Astrocyte (in vitro differentiated cells and primary cell): ENCODE measurements around the gene KRTAP8-1. TPM values are rescaled to one million over a fixed set of nuclear protein-coding genes. Genes with fewer than 3 reads are reported as not detected.

ENCODE experiments used
- DNase-seq: peaks from one replicate; pipeline ENCODE4 v3.0.0-alpha.2; 2010; ENCODE audit warnings: low read depth
- FAIRE-seq: peaks from 2 replicates; lab custom pipeline; 2011; peaks lifted over from hg19 to GRCh38; lab: Jason Lieb, UNC
- H2AFZ ChIP-seq: 2 replicates; pipeline ENCODE4 v1.6.0; 2012; ENCODE audit warnings: low read depth, low read length, inconsistent platforms
- H3K27ac ChIP-seq: 2 replicates; pipeline ENCODE4 v1.5.1; 2011; ENCODE audit warnings: low read depth, low read length, inconsistent platforms
- H3K27me3 ChIP-seq: 2 replicates; pipeline ENCODE4 v1.6.0; 2011; ENCODE audit warnings: low read length, inconsistent platforms; ENCODE audit not compliant: insufficient read depth
- H3K36me3 ChIP-seq: 2 replicates; pipeline ENCODE4 v1.5.1; 2011; ENCODE audit warnings: low read length, inconsistent platforms; ENCODE audit not compliant: insufficient read depth
- H3K4me1 ChIP-seq: 2 replicates; pipeline ENCODE4 v1.5.1; 2011; ENCODE audit warnings: low read length, inconsistent platforms; ENCODE audit not compliant: insufficient read depth
- H3K4me2 ChIP-seq: 2 replicates; pipeline ENCODE4 v1.6.0; 2012; ENCODE audit warnings: low read length, inconsistent platforms
- H3K4me3 ChIP-seq: 2 replicates; pipeline ENCODE4 v1.5.1; 2011; ENCODE audit warnings: low read depth, mild to moderate bottlenecking, low read length, inconsistent platforms; ENCODE audit not compliant: insufficient read depth
- H3K79me2 ChIP-seq: 2 replicates; pipeline ENCODE4 v1.6.0; 2012; ENCODE audit warnings: mild to moderate bottlenecking, low read length, inconsistent platforms; ENCODE audit not compliant: insufficient read depth
- H3K9ac ChIP-seq: 2 replicates; pipeline ENCODE4 v1.6.0; 2012; ENCODE audit warnings: mild to moderate bottlenecking, low read length, inconsistent platforms
- H3K9me3 ChIP-seq: 2 replicates; pipeline ENCODE4 v1.5.1; 2012; ENCODE audit warnings: low read depth, mild to moderate bottlenecking, low read length, inconsistent platforms; ENCODE audit not compliant: insufficient read depth
- H4K20me1 ChIP-seq: 2 replicates; pipeline ENCODE4 v1.6.0; 2012; ENCODE audit warnings: low read length, inconsistent platforms; ENCODE audit not compliant: insufficient read depth
- H3K27ac Mint-ChIP-seq: one replicate; pipeline ENCODE4 v1.8.0; 2021; ENCODE audit warnings: mild to moderate bottlenecking, mixed read lengths; ENCODE audit not compliant: unreplicated experiment
- H3K27me3 Mint-ChIP-seq: one replicate; pipeline ENCODE4 v1.8.0; 2021; ENCODE audit warnings: low read depth, mixed read lengths; ENCODE audit not compliant: unreplicated experiment
- H3K36me3 Mint-ChIP-seq: one replicate; pipeline ENCODE4 v1.8.0; 2021; ENCODE audit warnings: low read depth, mixed read lengths; ENCODE audit not compliant: unreplicated experiment
- H3K4me1 Mint-ChIP-seq: one replicate; pipeline ENCODE4 v1.8.0; 2021; ENCODE audit warnings: low read depth, mixed read lengths; ENCODE audit not compliant: unreplicated experiment
- H3K4me3 Mint-ChIP-seq: one replicate; pipeline ENCODE4 v1.8.0; 2021; ENCODE audit warnings: mild to moderate bottlenecking, moderate library complexity, mixed read lengths; ENCODE audit not compliant: unreplicated experiment
- H3K9me3 Mint-ChIP-seq: one replicate; pipeline ENCODE4 v1.8.0; 2021; ENCODE audit warnings: mild to moderate bottlenecking, mixed read lengths; ENCODE audit not compliant: unreplicated experiment
- CTCF ChIP-seq: IDR thresholded peaks from 2 replicates; pipeline ENCODE4 v1.5.1; 2011; ENCODE audit warnings: low read depth, mild to moderate bottlenecking, inconsistent platforms, low read length, moderate library complexity; ENCODE audit not compliant: insufficient read depth
- EZH2 ChIP-seq: IDR thresholded peaks from 2 replicates; pipeline ENCODE4 v1.6.1; 2012; ENCODE audit warnings: mild to moderate bottlenecking, low read length, inconsistent platforms; ENCODE audit not compliant: insufficient read depth
- total RNA-seq: library from RNA; stranded (reverse); gene quantifications from 2 replicates; pipeline ENCODE4 v1.2.1, GENCODE V29; 2021

The KRTAP8-1 gene
- total RNA-seq, 1 donor from 2014 or later = not detected

GRCh38 chr21:30779249-30779648 lies 33.8 kb downstream of the KRTAP8-1 start:
- H3K4me3 Mint-ChIP-seq = no peak overlapping the region
- Histone ChIP-seq H3K9me3 (peaks cover 3% of the 10 kb centered on the region), H3K27me3 (no peaks in the 10 kb centered on the region), H3K4me1 (no peaks in the 10 kb centered on the region), H3K79me2 (no peaks in the 10 kb centered on the region), H3K36me3 (no peaks in the 10 kb centered on the region), H3K4me3 (no peak overlapping the region), H4K20me1 (no peaks in the 10 kb centered on the region), H3K27ac (no peak overlapping the region), H3K9ac (no peak overlapping the region), H2AFZ (no peak overlapping the region), H3K4me2 (no peak overlapping the region)
- no peak for TF ChIP-seq CTCF
- TF ChIP-seq EZH2 = no peak
- H3K27ac Mint-ChIP-seq = no peak overlapping the region
- FAIRE-seq = no peak
- DNase-seq = no peak
- H3K36me3 Mint-ChIP-seq = no peaks in the 10 kb centered on the region
- H3K27me3 Mint-ChIP-seq = peaks cover 2% of the 10 kb centered on the region
- H3K9me3 Mint-ChIP-seq = no peaks in the 10 kb centered on the region
- H3K4me1 Mint-ChIP-seq = no peaks in the 10 kb centered on the region

- H3K36me3 ChIP-seq = no peaks in the 10 kb centered on the region
- Mint-ChIP-seq H3K27me3 (peaks cover 2% of the 10 kb centered on the region), H3K36me3 (no peaks in the 10 kb centered on the region), H3K9me3 (no peaks in the 10 kb centered on the region), H3K4me3 (no peak overlapping the region), H3K27ac (no peak overlapping the region), H3K4me1 (no peaks in the 10 kb centered on the region)
- no peaks in the 10 kb centered on the region for H3K4me1 ChIP-seq
- H3K4me2 ChIP-seq = no peak overlapping the region
- DNase-seq = no peak
- FAIRE-seq = no peak
- H4K20me1 ChIP-seq = no peaks in the 10 kb centered on the region
- TF ChIP-seq CTCF (no peak), EZH2 (no peak)
- no peaks in the 10 kb centered on the region for H3K79me2 ChIP-seq
- no peak overlapping the region for H3K9ac ChIP-seq
- no peak overlapping the region for H2AFZ ChIP-seq
- H3K9me3 ChIP-seq = no peaks in the 10 kb centered on the region
- no peaks in the 10 kb centered on the region for H3K27me3 ChIP-seq
- no peak overlapping the region for H3K4me3 ChIP-seq
- no peak overlapping the region for H3K27ac ChIP-seq
Measured at GRCh38 chr21:30769724-30770431, 43.2 kb downstream of the KRTAP8-1 start.

Other genes with a start within 250 kb of the KRTAP8-1 start
- not detected in 2 replicates for gene KRTAP22-2, start 222.9 kb downstream of the KRTAP8-1 start, total RNA-seq
- gene KRTAP6-3, start 220.8 kb downstream of the KRTAP8-1 start, total RNA-seq = not detected in 2 replicates
- gene KRTAP6-2, start 214.4 kb downstream of the KRTAP8-1 start, total RNA-seq = not detected in 2 replicates
- gene KRTAP22-1, start 212.2 kb downstream of the KRTAP8-1 start, total RNA-seq = not detected in 2 replicates
- not detected in 2 replicates for gene KRTAP6-1, start 199.3 kb downstream of the KRTAP8-1 start, total RNA-seq
- not detected in 2 replicates for gene KRTAP20-1, start 196.8 kb downstream of the KRTAP8-1 start, total RNA-seq
- not detected in 2 replicates for gene KRTAP20-4, start 192.6 kb downstream of the KRTAP8-1 start, total RNA-seq
- gene KRTAP20-2, start 178.1 kb downstream of the KRTAP8-1 start, total RNA-seq = not detected in 2 replicates
- gene KRTAP20-3, start 170.4 kb downstream of the KRTAP8-1 start, total RNA-seq = not detected in 2 replicates
- gene KRTAP21-3, start 94.5 kb downstream of the KRTAP8-1 start, total RNA-seq = not detected in 2 replicates
- gene KRTAP21-2, start 66.0 kb downstream of the KRTAP8-1 start, total RNA-seq = not detected in 2 replicates
- not detected in 2 replicates for gene KRTAP21-1, start 57.8 kb downstream of the KRTAP8-1 start, total RNA-seq
- gene KRTAP7-1, start 16.5 kb upstream of the KRTAP8-1 start, total RNA-seq = not detected in 2 replicates
- gene KRTAP11-1, start 68.3 kb upstream of the KRTAP8-1 start, total RNA-seq = not detected in 2 replicates
- not detected in 2 replicates for gene KRTAP19-8, start 225.2 kb upstream of the KRTAP8-1 start, total RNA-seq